ENCODE results near the gene RFXANK. TPM values are rescaled to one million over a fixed set of nuclear protein-coding genes. Genes with fewer than 3 reads are reported as not detected.

RFXANK gene
- total RNA-seq, 1 experiment from 2014 or later, result 73.4 TPM

DNA sequence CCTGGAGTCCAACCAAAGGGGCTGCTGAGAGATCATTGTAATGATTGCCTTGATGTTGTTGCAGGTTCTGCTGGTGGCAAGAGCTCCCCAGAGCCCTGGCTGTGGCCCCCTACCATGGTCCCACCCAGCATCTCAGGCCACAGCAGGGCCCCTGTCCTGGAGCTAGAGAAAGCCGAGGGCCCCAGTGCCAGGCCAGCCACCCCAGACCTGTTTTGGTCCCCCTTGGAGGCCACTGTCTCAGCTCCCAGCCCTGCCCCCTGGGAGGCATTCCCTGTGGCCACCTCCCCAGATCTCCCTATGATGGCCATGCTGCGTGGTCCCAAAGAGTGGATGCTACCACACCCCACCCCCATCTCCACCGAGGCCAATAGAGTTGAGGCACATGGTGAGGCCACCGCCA, 35.2 kb downstream of the RFXANK start:
- H3K4me1 ChIP-seq, result no peaks in the 10 kb centered on the region
- Mint-ChIP-seq H3K4me1 (ENCODE audit: low read depth, unreplicated experiment) (no peaks in the 10 kb centered on the region), H3K27me3 (ENCODE audit: insufficient read depth, unreplicated experiment) (peaks cover 16% of the 10 kb centered on the region), H3K4me3 (ENCODE audit: unreplicated experiment) (no peak overlapping the region), H3K9me3 (ENCODE audit: unreplicated experiment) (no peaks in the 10 kb centered on the region), H3K36me3 (ENCODE audit: insufficient read depth, unreplicated experiment) (no peaks in the 10 kb centered on the region), H3K27ac (ENCODE audit: unreplicated experiment) (no peak overlapping the region)
- CTCF ChIA-PET, result no interaction called here
- BruUV-seq (replicated peaks), result no TSS peak
- H3K9me3 ChIP-seq, result no peaks in the 10 kb centered on the region
- H3K36me3 ChIP-seq (ENCODE audit: control insufficient read depth, insufficient read depth, low read length), result no peaks in the 10 kb centered on the region
- DNase-seq, result no peak
- H3K27me3 ChIP-seq (replicated peaks; ENCODE audit: control insufficient read depth, insufficient read depth, low read length), result no peaks in the 10 kb centered on the region
- no peak overlapping the region for H3K4me3 ChIP-seq (ENCODE audit: low read depth, low read length)
- POLR2A ChIA-PET, result no interaction called here
- intact Hi-C loops (cut with micrococcal nuclease; ENCODE audit: unreplicated experiment), result no loop called here
- TF ChIP-seq, protein P1, sequence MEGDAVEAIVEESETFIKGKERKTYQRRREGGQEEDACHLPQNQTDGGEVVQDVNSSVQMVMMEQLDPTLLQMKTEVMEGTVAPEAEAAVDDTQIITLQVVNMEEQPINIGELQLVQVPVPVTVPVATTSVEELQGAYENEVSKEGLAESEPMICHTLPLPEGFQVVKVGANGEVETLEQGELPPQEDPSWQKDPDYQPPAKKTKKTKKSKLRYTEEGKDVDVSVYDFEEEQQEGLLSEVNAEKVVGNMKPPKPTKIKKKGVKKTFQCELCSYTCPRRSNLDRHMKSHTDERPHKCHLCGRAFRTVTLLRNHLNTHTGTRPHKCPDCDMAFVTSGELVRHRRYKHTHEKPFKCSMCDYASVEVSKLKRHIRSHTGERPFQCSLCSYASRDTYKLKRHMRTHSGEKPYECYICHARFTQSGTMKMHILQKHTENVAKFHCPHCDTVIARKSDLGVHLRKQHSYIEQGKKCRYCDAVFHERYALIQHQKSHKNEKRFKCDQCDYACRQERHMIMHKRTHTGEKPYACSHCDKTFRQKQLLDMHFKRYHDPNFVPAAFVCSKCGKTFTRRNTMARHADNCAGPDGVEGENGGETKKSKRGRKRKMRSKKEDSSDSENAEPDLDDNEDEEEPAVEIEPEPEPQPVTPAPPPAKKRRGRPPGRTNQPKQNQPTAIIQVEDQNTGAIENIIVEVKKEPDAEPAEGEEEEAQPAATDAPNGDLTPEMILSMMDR (IDR thresholded peaks at IDR 0.05; ENCODE audit: insufficient read depth in 1 of 2, low read depth in 1 of 2, low read length in 1 of 2, severe bottlenecking in 1 of 2, unreplicated experiment in 1 of 2), result no peak

DNA sequence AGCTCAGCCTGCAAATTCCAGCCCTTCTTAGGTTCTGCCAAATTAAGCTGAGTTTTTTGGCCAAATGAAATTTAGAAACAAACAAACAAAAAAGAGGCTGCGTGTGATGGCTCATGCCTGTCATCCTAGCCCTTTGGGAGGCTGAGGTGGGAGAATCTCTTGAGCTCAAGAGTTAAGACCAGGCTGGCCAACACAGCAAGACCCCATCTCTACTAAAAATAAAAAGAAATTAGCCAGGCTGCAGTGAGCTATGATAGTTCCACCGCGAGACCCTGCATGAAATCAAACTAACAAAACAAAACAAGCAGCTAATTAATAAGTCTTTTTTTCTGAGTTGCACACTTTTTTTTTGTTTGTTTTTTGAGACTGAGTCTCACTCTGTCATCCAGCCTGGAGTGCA, 37.6 kb downstream of the RFXANK start:
- CTCF ChIA-PET, result interaction anchor here (0.5 kb wide), 1 partner anchor 55 kb away, joined by 3 read pairs; no protein-coding TSS in a partner anchor
- POLR2A ChIA-PET, result no interaction called here
- no peak overlapping the region for H3K27ac Mint-ChIP-seq (ENCODE audit: unreplicated experiment)
- no peaks in the 10 kb centered on the region for H3K36me3 Mint-ChIP-seq (ENCODE audit: insufficient read depth, unreplicated experiment)
- H3K9me3 Mint-ChIP-seq (ENCODE audit: unreplicated experiment), result no peaks in the 10 kb centered on the region
- no peak overlapping the region for H3K4me3 Mint-ChIP-seq (ENCODE audit: unreplicated experiment)
- BruUV-seq (replicated peaks), result no TSS peak
- no peaks in the 10 kb centered on the region for H3K36me3 ChIP-seq (ENCODE audit: control insufficient read depth, insufficient read depth, low read length)
- TF ChIP-seq, protein P1 (IDR thresholded peaks at IDR 0.05; ENCODE audit: insufficient read depth in 1 of 2, low read depth in 1 of 2, low read length in 1 of 2, severe bottlenecking in 1 of 2, unreplicated experiment in 1 of 2), result no peak
- H3K9me3 ChIP-seq, result peaks cover 10% of the 10 kb centered on the region; the same call in 1 of the 2 replicates
- peaks cover 14% of the 10 kb centered on the region for H3K27me3 Mint-ChIP-seq (ENCODE audit: insufficient read depth, unreplicated experiment)
- H3K27me3 ChIP-seq (replicated peaks; ENCODE audit: control insufficient read depth, insufficient read depth, low read length), result no peaks in the 10 kb centered on the region
- intact Hi-C loops (cut with micrococcal nuclease; ENCODE audit: unreplicated experiment), result no loop called here
- H3K4me1 ChIP-seq, result no peaks in the 10 kb centered on the region
- no peak overlapping the region for H3K4me3 ChIP-seq (ENCODE audit: low read depth, low read length)
- DNase-seq, result no peak
- H3K4me1 Mint-ChIP-seq (ENCODE audit: low read depth, unreplicated experiment), result no peaks in the 10 kb centered on the region

DNA sequence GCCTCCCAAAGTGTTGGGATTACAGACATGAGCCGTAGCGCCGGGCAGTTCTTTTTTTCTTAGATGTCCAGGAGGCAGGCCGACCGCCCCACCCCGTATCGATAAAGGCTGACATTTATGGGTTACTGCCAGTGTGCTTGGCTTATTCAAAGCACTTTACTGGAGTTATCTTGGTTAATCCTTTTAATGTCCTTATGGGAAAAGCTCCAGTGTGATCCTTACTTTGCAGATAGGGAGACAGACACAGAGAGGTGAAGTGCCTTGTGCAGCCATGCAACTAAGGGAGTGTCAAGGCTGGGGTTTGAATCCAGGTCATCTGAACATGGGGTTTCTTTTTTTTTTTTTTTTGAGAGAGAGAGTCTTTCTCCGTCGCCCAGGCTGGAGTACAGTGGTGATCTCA, 38.9 kb downstream of the RFXANK start:
- Mint-ChIP-seq H3K27me3 (ENCODE audit: insufficient read depth, unreplicated experiment) (peaks cover 13% of the 10 kb centered on the region), H3K4me1 (ENCODE audit: low read depth, unreplicated experiment) (no peaks in the 10 kb centered on the region), H3K27ac (ENCODE audit: unreplicated experiment) (no peak overlapping the region), H3K9me3 (ENCODE audit: unreplicated experiment) (no peaks in the 10 kb centered on the region), H3K36me3 (ENCODE audit: insufficient read depth, unreplicated experiment) (no peaks in the 10 kb centered on the region), H3K4me3 (ENCODE audit: unreplicated experiment) (no peak overlapping the region)
- no peaks in the 10 kb centered on the region for H3K4me1 ChIP-seq
- no peaks in the 10 kb centered on the region for H3K36me3 ChIP-seq (ENCODE audit: control insufficient read depth, insufficient read depth, low read length)
- POLR2A ChIA-PET, result interaction anchor here (0.6 kb wide), 1 partner anchor 174 kb away, joined by 15 read pairs; the partner anchor contains the start of gene GATAD2A
- DNase-seq, result no peak
- BruUV-seq (replicated peaks), result no TSS peak
- no peak overlapping the region for H3K4me3 ChIP-seq (ENCODE audit: low read depth, low read length)
- no peaks in the 10 kb centered on the region for H3K27me3 ChIP-seq (replicated peaks; ENCODE audit: control insufficient read depth, insufficient read depth, low read length)
- CTCF ChIA-PET, result interaction anchor here (0.6 kb wide), 1 partner anchor 26 kb away, joined by 6 read pairs; no protein-coding TSS in a partner anchor
- intact Hi-C loops (cut with micrococcal nuclease; ENCODE audit: unreplicated experiment), result no loop called here
- TF ChIP-seq, protein P1 (IDR thresholded peaks at IDR 0.05; ENCODE audit: insufficient read depth in 1 of 2, low read depth in 1 of 2, low read length in 1 of 2, severe bottlenecking in 1 of 2, unreplicated experiment in 1 of 2), result no peak
- peaks cover 10% of the 10 kb centered on the region; the same call in 1 of the 2 replicates for H3K9me3 ChIP-seq
